K562 (cell line): ENCODE measurements around the gene CSTPP1. TPM values are rescaled to one million over a fixed set of nuclear protein-coding genes. Genes with fewer than 3 reads are reported as not detected.

Experiments used
- FOXO4 ChIP-seq: fragments of 450-650 bp; formaldehyde crosslinking; IDR thresholded peaks from 2 replicates; pipeline ENCODE4 v1.4.0; 2020; ENCODE audit warnings: mild to moderate bottlenecking, moderate library complexity
- REST ChIP-seq, 2 experiments: fragments of 450-650 bp; formaldehyde crosslinking in 1 of 2; IDR thresholded peaks; 2 replicates each; pipeline versions ENCODE4 v1.4.0 to v1.6.1; 2014 to 2020; ENCODE audit warnings: mild to moderate bottlenecking in 2 of 2, borderline replicate concordance in 1 of 2, low read depth in 1 of 2
- polyA plus RNA-seq, 8 experiments: library from polyadenylated mRNA; depleted of rRNA in 4 of 8; stranded (reverse) in 5 of 8; unstranded in 3 of 8; fragments of >200 nt; fragmentation: Nextera tagmentation in 2 of 8; fragmentation: Illumina TruSeq in 1 of 8; extraction: Ambion mirVana in 2 of 8; extraction: Trizol in 1 of 8; gene quantifications; 2 replicates each; pipeline versions ENCODE4 v1.2.1 to v1.2.3, GENCODE V29; 2011 to 2014; ENCODE audit warnings: inconsistent platforms in 1 of 8, missing spikeins in 1 of 8
- total RNA-seq, 7 experiments: library from RNA; depleted of rRNA in 6 of 7; stranded (reverse); fragments of >200 nt in 6 of 7; fragmentation: Illumina TruSeq in 2 of 7; extraction: Trizol in 2 of 7; gene quantifications; 2 replicates each; pipeline versions ENCODE4 v1.2.1 to v1.2.3, GENCODE V29; 2011 to 2021; ENCODE audit warnings: low replicate concordance in 1 of 7

The CSTPP1 gene
- total and polyA plus RNA-seq, 9 of the 15 experiments (the other 6 are each of a cell fraction or from before 2014, with no cell fraction given) = 6.5 to 17.8 (median 9.2) TPM

DNA sequence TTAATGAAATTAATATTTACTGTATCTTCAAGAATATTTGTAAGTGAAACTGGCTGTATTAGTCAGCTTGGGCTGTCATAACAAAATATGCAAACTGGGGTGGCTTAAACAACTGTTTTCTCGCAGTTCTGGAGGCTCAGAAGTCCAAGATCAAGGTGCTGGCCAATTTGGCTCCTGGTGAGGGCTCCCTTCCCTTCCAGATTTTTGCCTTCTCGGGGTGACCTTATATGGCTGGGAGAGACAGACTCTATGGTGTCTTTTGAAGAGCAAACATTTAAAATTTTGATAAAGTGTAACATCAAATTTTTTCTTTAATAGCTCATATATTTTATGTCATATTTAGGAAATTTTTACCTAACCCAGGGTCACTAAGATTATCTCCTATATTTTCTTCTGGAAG lies 30.2 kb downstream of the CSTPP1 start (continued):
- TF ChIP-seq REST (IDR thresholded peaks at IDR 0.05; ENCODE audit: borderline replicate concordance) = peak; percentile 15; the same call in 1 of the 2 replicates
- TF ChIP-seq REST (CRISPR knock-in tag; IDR thresholded peaks at IDR 0.05; ENCODE audit: low read depth) = no peak
- no peak for TF ChIP-seq FOXO4
